Keratinocyte (primary cell): ENCODE measurements around the gene TSPEAR. TPM values are rescaled to one million over a fixed set of nuclear protein-coding genes. Genes with fewer than 3 reads are reported as not detected.

Experiments
- DNase-seq: peaks from one replicate; pipeline ENCODE4 v3.0.0-alpha.2; 2011; ENCODE audit warnings: low read depth, missing footprints, low spot score
- FAIRE-seq: peaks from 2 replicates; lab custom pipeline; 2011; peaks lifted over from hg19 to GRCh38; lab: Jason Lieb, UNC
- H2AFZ ChIP-seq: 2 replicates; pipeline ENCODE4 v1.6.0; 2012; ENCODE audit warnings: low read length, control low read depth, inconsistent platforms; ENCODE audit not compliant: control insufficient read depth
- H3K27ac ChIP-seq: 2 replicates; pipeline ENCODE4 v1.5.1; 2011; ENCODE audit warnings: low read length; ENCODE audit not compliant: control insufficient read depth, insufficient read depth
- H3K27me3 ChIP-seq: 3 replicates; pipeline ENCODE4 v1.6.0; 2011; ENCODE audit warnings: low read length; ENCODE audit not compliant: control insufficient read depth, insufficient read depth; ENCODE audit errors: extremely low read depth
- H3K36me3 ChIP-seq, 2 experiments: 2 replicates in 1 of 2; 3 replicates in 1 of 2; pipeline ENCODE4 v1.5.1; 2011; ENCODE audit warnings: low read length in 2 of 2, mild to moderate bottlenecking in 1 of 2; ENCODE audit not compliant: control insufficient read depth in 2 of 2, insufficient read depth in 2 of 2; ENCODE audit errors: extremely low read depth in 1 of 2
- H3K4me1 ChIP-seq: 3 replicates; pipeline ENCODE4 v1.5.1; 2011; ENCODE audit warnings: low read length; ENCODE audit not compliant: control insufficient read depth, insufficient read depth; ENCODE audit errors: extremely low read depth
- H3K4me2 ChIP-seq: 3 replicates; pipeline ENCODE4 v1.6.0; 2011; ENCODE audit warnings: low read depth, low read length; ENCODE audit not compliant: control insufficient read depth, insufficient read depth; ENCODE audit errors: extremely low read depth
- H3K4me3 ChIP-seq, 3 experiments: fragments of 200-600 bp in 1 of 3; sonication (generic) in 1 of 3; 2 replicates in 2 of 3; 3 replicates in 1 of 3; pipeline ENCODE4 v1.5.1; 2011 to 2016; ENCODE audit warnings: low read length in 3 of 3, mild to moderate bottlenecking in 3 of 3, control low read depth in 2 of 3, inconsistent platforms in 1 of 3, low read depth in 1 of 3, mixed read lengths in 1 of 3, mixed run types in 1 of 3, moderate library complexity in 1 of 3; ENCODE audit not compliant: control insufficient read depth in 2 of 3, insufficient read depth in 2 of 3; ENCODE audit errors: extremely low read depth in 1 of 3
- H3K79me2 ChIP-seq: 2 replicates; pipeline ENCODE4 v1.6.0; 2012; ENCODE audit warnings: low read length; ENCODE audit not compliant: control insufficient read depth, insufficient read depth
- H3K9ac ChIP-seq: 3 replicates; pipeline ENCODE4 v1.6.0; 2011; ENCODE audit warnings: low read length; ENCODE audit not compliant: control insufficient read depth, insufficient read depth; ENCODE audit errors: extremely low read depth
- H3K9me1 ChIP-seq: 3 replicates; pipeline ENCODE4 v1.6.0; 2011; ENCODE audit warnings: low read length; ENCODE audit not compliant: control insufficient read depth, insufficient read depth; ENCODE audit errors: extremely low read depth
- H3K9me3 ChIP-seq: 2 replicates; pipeline ENCODE4 v1.5.1; 2012; ENCODE audit warnings: low read depth, low read length; ENCODE audit not compliant: control insufficient read depth
- H4K20me1 ChIP-seq: 3 replicates; pipeline ENCODE4 v1.6.0; 2011; ENCODE audit warnings: low read length; ENCODE audit not compliant: control insufficient read depth, insufficient read depth; ENCODE audit errors: extremely low read depth
- EZH2 ChIP-seq: IDR thresholded peaks from one replicate; pipeline ENCODE4 v1.6.1; 2012; ENCODE audit warnings: inconsistent platforms, mild to moderate bottlenecking, low read length, moderate library complexity
- dilution Hi-C: fragments of 300-500 bp; cut with MboI; formaldehyde crosslinking; loops from one replicate; pipeline ENCODE4 v1.7.0; 2020; ENCODE audit warnings: low sequenced_read_pairs; ENCODE audit not compliant: extremely low pct_ligation_motif_present
- polyA plus RNA-seq, 5 experiments: library from polyadenylated mRNA; depleted of rRNA in 3 of 5; stranded (reverse) in 3 of 5; stranded (forward) in 1 of 5; unstranded in 1 of 5; fragments of >200 nt; gene quantifications; 1 replicate in 1 of 5; 2 replicates in 3 of 5; 3 replicates in 1 of 5; pipeline versions ENCODE4 v1.2.1 to v1.2.3, GENCODE V29; 2011 to 2012; ENCODE audit warnings: missing spikeins in 2 of 5, low read depth in 1 of 5, low replicate concordance in 1 of 5
- TF ChIP-seq, protein P1 (sequence below), 3 experiments: IDR thresholded peaks in 1 of 3; conservative IDR thresholded peaks in 1 of 3; optimal IDR thresholded peaks in 1 of 3; 2 replicates in 2 of 3; 3 replicates in 1 of 3; pipeline versions ENCODE3 to v1.5.1; 2011; ENCODE audit warnings: low read length in 3 of 3, mild to moderate bottlenecking in 3 of 3, moderate library complexity in 2 of 3, control low read depth in 1 of 3, inconsistent platforms in 1 of 3; ENCODE audit not compliant: insufficient read depth in 2 of 3; ENCODE audit errors: extremely low read depth in 1 of 3

TSPEAR gene
- polyA plus RNA-seq, 1 donor (not counting 4 experiments of a cell fraction or from before 2014, with no cell fraction given) = 0.12 TPM

DNA sequence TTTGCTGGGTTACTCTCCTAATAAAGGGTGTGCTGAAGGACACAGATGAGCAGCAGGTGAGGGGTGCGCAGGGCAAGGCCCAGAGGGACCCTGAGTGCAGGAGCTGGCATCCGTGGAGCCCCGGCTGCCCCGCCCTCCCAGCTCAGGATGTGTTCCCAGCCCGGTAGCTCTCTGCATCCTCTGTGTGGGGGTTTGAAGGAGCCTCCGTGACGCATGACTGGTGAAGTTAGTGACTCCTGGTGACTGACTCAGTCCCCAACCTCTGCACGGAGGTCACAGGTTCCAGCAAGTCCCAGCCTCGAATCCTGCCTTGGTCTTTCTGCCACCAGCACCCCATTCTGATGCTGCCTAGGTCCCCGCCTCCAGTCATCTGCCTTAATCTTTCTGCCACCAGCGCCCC is 21.6 kb upstream of the TSPEAR start:
- H3K4me3 ChIP-seq = no peak overlapping the region
- FAIRE-seq (no peak), DNase-seq (no peak)
- H3K4me2 ChIP-seq = no peak overlapping the region
- dilution Hi-C loops = loop anchor here (25.0 kb wide), 1 partner anchor 246 kb away; no protein-coding TSS in a partner anchor
- no peaks in the 10 kb centered on the region for H3K9me1 ChIP-seq
- H2AFZ ChIP-seq = no peak overlapping the region
- H3K9me3 ChIP-seq = peaks cover 8% of the 10 kb centered on the region
- no peaks in the 10 kb centered on the region for H3K79me2 ChIP-seq
- no peak for TF ChIP-seq EZH2
- TF ChIP-seq, protein P1, sequence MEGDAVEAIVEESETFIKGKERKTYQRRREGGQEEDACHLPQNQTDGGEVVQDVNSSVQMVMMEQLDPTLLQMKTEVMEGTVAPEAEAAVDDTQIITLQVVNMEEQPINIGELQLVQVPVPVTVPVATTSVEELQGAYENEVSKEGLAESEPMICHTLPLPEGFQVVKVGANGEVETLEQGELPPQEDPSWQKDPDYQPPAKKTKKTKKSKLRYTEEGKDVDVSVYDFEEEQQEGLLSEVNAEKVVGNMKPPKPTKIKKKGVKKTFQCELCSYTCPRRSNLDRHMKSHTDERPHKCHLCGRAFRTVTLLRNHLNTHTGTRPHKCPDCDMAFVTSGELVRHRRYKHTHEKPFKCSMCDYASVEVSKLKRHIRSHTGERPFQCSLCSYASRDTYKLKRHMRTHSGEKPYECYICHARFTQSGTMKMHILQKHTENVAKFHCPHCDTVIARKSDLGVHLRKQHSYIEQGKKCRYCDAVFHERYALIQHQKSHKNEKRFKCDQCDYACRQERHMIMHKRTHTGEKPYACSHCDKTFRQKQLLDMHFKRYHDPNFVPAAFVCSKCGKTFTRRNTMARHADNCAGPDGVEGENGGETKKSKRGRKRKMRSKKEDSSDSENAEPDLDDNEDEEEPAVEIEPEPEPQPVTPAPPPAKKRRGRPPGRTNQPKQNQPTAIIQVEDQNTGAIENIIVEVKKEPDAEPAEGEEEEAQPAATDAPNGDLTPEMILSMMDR (optimal IDR thresholded peaks at IDR 0.05 in 1 of 3, IDR thresholded peaks at IDR 0.05 in 1 of 3, conservative IDR thresholded peaks at IDR 0.05 in 1 of 3; ENCODE audit: extremely low read depth in 1 of 3, insufficient read depth in 2 of 3, low read length in 3 of 3) = no peak
- H3K4me1 ChIP-seq = no peaks in the 10 kb centered on the region
- no peaks in the 10 kb centered on the region for H4K20me1 ChIP-seq
- no peaks in the 10 kb centered on the region for H3K36me3 ChIP-seq
- H3K27me3 ChIP-seq = peaks cover 3% of the 10 kb centered on the region
- H3K27ac ChIP-seq = no peak overlapping the region
- H3K9ac ChIP-seq = no peak overlapping the region

DNA sequence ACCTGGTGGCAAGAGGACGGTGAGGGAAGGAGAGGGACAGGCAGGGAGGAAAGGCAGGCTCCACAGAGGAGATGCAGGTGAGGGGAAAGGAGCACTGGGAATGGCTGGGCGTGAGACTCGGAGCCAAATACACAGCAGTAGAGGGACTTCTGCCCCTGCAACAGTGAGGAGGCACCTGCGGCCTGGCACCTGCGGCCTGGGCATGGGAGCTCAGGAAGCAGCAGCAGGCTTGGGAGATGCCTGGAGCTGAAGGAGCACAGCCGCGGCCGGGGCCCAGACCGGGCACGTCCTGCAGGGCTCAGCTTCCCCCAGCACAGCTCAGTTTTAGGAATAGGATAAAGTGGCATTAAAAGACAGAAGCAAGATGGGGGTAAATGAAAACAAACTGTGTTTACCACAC is 20.9 kb upstream of the TSPEAR start:
- dilution Hi-C loops = loop anchor here (25.0 kb wide), 1 partner anchor 245 kb away; no protein-coding TSS in a partner anchor
- H3K79me2 ChIP-seq = no peaks in the 10 kb centered on the region
- H2AFZ ChIP-seq = no peak overlapping the region
- no peaks in the 10 kb centered on the region for H4K20me1 ChIP-seq
- no peaks in the 10 kb centered on the region for H3K9me1 ChIP-seq
- no peak for TF ChIP-seq EZH2
- TF ChIP-seq, protein P1 (optimal IDR thresholded peaks at IDR 0.05 in 1 of 3, IDR thresholded peaks at IDR 0.05 in 1 of 3, conservative IDR thresholded peaks at IDR 0.05 in 1 of 3; ENCODE audit: extremely low read depth in 1 of 3, insufficient read depth in 2 of 3, low read length in 3 of 3) = no peak
- no peak overlapping the region for H3K4me2 ChIP-seq
- no peaks in the 10 kb centered on the region for H3K36me3 ChIP-seq
- FAIRE-seq (no peak), DNase-seq (no peak)
- no peak overlapping the region for H3K4me3 ChIP-seq
- H3K27me3 ChIP-seq = peaks cover 3% of the 10 kb centered on the region
- no peak overlapping the region for H3K27ac ChIP-seq
- H3K9ac ChIP-seq = no peak overlapping the region
- peaks cover 3% of the 10 kb centered on the region for H3K9me3 ChIP-seq
- H3K4me1 ChIP-seq = no peaks in the 10 kb centered on the region
